ENCODE measurements around the gene TRIM46. TPM values are rescaled to one million over a fixed set of nuclear protein-coding genes. Genes with fewer than 3 reads are reported as not detected.

TRIM46 gene
- 0.14 and 0.37 TPM in 2 replicates for total RNA-seq (2014; rRNA removed; shearing (Covaris generic))

GRCh38 chr1:155173478-155174323, at the start of gene TRIM46:
TSS of gene TRIM46 (plus strand) at chr1:155173849. CDS start at chr1:155173967, 118 bp downstream.
- peak; percentile 75 for DNase-seq (ENCODE audit: low spot score)
- in situ Hi-C loops (cut with HindIII; ENCODE audit: low sequenced_read_pairs) = no loop called here

GRCh38 chr1:155124503-155125463, 48.9 kb upstream of the TRIM46 start:
- in situ Hi-C loops (cut with HindIII; ENCODE audit: low sequenced_read_pairs) = no loop called here

GRCh38 chr1:155125511-155125945, 48.1 kb upstream of the TRIM46 start:
- in situ Hi-C loops (cut with HindIII; ENCODE audit: low sequenced_read_pairs) = no loop called here
- peak; percentile 29 for DNase-seq (ENCODE audit: low spot score)

More at GRCh38 chr1:155124503-155125463, 48.9 kb upstream of the TRIM46 start:
- DNase-seq (ENCODE audit: low spot score) = no peak

DNA sequence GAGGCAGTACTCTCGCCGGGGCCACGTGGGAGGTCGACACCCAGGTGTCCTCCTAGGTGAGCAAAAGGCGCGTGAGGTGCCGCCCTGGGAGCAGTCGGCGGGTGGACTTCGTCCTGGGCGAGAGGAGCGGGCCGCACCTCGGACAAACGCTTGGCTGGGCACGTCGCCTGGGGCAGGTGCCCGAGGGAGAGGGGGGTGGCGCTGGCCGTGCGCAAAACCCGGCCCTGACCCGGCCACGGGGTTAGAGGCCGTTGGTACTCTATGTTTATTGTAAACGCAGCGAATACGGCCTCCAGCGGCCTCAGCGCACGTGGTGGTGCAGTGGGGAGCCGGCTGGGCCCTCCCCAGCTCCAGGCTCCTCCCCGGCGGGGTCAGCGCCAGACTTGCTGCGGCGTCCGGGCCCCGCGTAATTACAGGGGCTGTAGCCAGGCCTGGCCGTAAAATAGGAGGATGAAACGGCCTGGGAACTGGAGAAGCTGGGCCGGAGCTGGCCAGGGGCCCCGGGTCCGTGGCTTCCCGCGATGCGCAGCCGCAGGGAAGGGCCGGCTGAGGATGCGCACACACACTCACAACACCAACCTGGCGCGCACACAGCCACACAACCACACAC, 47.6 kb upstream of the TRIM46 start:
- in situ Hi-C loops (cut with HindIII; ENCODE audit: low sequenced_read_pairs) = no loop called here
- peak; percentile 78 for DNase-seq (ENCODE audit: low spot score)

GRCh38 chr1:155126556-155127104, 47.0 kb upstream of the TRIM46 start:
- DNase-seq (ENCODE audit: low spot score) = peak; percentile 66
- in situ Hi-C loops (cut with HindIII; ENCODE audit: low sequenced_read_pairs) = no loop called here

- in situ Hi-C loops (cut with HindIII; ENCODE audit: low sequenced_read_pairs) = no loop called here
- peak; percentile 77 for DNase-seq (ENCODE audit: low spot score)
These were observed 46.3 kb upstream of the TRIM46 start, which contains the start of gene EFNA1 for GRCh38 chr1:155127105-155127966. TSS of gene EFNA1 (plus strand) at chr1:155127876. CDS start at chr1:155127978, 102 bp downstream.

DNA sequence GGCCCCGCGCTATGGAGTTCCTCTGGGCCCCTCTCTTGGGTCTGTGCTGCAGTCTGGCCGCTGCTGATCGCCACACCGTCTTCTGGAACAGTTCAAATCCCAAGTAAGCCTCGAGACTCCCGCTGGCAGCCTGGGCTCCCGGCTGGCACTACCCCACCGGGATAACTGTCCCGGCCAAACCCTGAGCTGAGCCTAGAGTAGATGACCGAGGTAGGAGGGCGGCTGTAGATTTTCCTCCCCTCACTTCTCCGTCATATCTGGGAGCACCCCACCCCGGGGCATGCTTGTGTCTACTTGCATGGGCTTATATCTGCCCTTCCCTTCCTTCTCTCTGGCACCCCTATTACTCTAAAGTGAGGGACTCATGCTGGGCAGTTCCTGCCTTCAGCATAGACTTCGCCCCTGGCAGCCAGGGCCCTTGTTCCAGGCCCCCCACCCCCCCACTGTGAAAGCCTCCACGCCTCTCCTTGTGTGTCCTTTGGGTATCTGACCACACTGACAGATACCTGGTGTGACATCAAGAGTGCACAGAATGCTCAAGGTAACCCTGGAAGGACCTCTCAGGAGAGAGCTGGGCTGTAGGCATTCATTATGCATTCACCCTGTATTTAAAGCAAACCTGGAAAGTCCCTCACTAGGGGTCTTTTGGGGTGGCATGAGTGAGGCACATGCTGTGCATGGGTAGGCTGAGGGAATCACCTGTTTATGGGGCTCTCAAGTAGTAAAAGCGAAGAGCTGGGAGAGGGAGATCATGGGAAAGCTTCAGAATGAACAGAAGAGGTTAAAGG, 45.5 kb upstream of the TRIM46 start:
- no peak for DNase-seq (ENCODE audit: low spot score)
- in situ Hi-C loops (cut with HindIII; ENCODE audit: low sequenced_read_pairs) = no loop called here

GRCh38 chr1:155128755-155129473, 44.7 kb upstream of the TRIM46 start:
- DNase-seq (ENCODE audit: low spot score) = peak; percentile 53
- in situ Hi-C loops (cut with HindIII; ENCODE audit: low sequenced_read_pairs) = no loop called here

- no peak for DNase-seq (ENCODE audit: low spot score)
- in situ Hi-C loops (cut with HindIII; ENCODE audit: low sequenced_read_pairs) = no loop called here
These were observed 43.2 kb upstream of the TRIM46 start for GRCh38 chr1:155130272-155131006.

DNA sequence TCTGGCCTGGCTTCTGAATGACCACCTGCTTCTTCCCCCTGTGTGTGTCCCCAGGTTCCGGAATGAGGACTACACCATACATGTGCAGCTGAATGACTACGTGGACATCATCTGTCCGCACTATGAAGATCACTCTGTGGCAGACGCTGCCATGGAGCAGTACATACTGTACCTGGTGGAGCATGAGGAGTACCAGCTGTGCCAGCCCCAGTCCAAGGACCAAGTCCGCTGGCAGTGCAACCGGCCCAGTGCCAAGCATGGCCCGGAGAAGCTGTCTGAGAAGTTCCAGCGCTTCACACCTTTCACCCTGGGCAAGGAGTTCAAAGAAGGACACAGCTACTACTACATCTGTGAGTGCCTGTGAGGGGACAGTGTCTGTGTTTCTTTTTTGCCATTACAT, 42.4 kb upstream of the TRIM46 start:
- in situ Hi-C loops (cut with HindIII; ENCODE audit: low sequenced_read_pairs) = no loop called here
- DNase-seq (ENCODE audit: low spot score) = no peak

GRCh38 chr1:155131856-155132255, 41.8 kb upstream of the TRIM46 start:
- in situ Hi-C loops (cut with HindIII; ENCODE audit: low sequenced_read_pairs) = no loop called here
- DNase-seq (ENCODE audit: low spot score) = no peak

GRCh38 chr1:155133799-155134281, 39.8 kb upstream of the TRIM46 start:
- in situ Hi-C loops (cut with HindIII; ENCODE audit: low sequenced_read_pairs) = no loop called here

DNA sequence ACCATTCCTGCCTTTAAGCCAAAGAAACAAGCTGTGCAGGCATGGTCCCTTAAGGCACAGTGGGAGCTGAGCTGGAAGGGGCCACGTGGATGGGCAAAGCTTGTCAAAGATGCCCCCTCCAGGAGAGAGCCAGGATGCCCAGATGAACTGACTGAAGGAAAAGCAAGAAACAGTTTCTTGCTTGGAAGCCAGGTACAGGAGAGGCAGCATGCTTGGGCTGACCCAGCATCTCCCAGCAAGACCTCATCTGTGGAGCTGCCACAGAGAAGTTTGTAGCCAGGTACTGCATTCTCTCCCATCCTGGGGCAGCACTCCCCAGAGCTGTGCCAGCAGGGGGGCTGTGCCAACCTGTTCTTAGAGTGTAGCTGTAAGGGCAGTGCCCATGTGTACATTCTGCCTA, 39.3 kb upstream of the TRIM46 start:
- in situ Hi-C loops (cut with HindIII; ENCODE audit: low sequenced_read_pairs) = no loop called here
- DNase-seq (ENCODE audit: low spot score) = no peak

More at GRCh38 chr1:155133799-155134281, 39.8 kb upstream of the TRIM46 start:
- no peak for DNase-seq (ENCODE audit: low spot score)

GRCh38 chr1:155134880-155135414, 38.7 kb upstream of the TRIM46 start:
- in situ Hi-C loops (cut with HindIII; ENCODE audit: low sequenced_read_pairs) = no loop called here
- DNase-seq (ENCODE audit: low spot score) = peak; percentile 54

- in situ Hi-C loops (cut with HindIII; ENCODE audit: low sequenced_read_pairs) = no loop called here
- peak; percentile 94 for DNase-seq (ENCODE audit: low spot score)
These were observed 38.1 kb upstream of the TRIM46 start, which contains the start of gene SLC50A1 for GRCh38 chr1:155135415-155136028. TSS of gene SLC50A1 (plus strand) at chr1:155135852. CDS start at chr1:155135912, 60 bp downstream.

Data from G401 (cell line).